ENCODE data around the gene IL22.
A peak's percentile ranks its signal among the peaks of the same experiment; 100 is the strongest.

Gene IL22

GRCh38 chr12:68237078-68237477, 16.3 kb downstream of the IL22 start:
- in situ Hi-C loops (cut with MboI; ENCODE audit: low pct_unique_long_range_greater_than_20kb, low sequenced_read_pairs, unreplicated experiment): loop anchor here (10.0 to 25.0 kb wide), 2 partner anchors 78 to 450 kb away; partner anchors contain the start of gene NUP107
- no peak for DNase-seq (ENCODE audit: low spot score)

GRCh38 chr12:68236421-68237059, 16.9 kb downstream of the IL22 start:
- peak; percentile 27 for DNase-seq (ENCODE audit: low spot score)
- in situ Hi-C loops (cut with MboI; ENCODE audit: low pct_unique_long_range_greater_than_20kb, low sequenced_read_pairs, unreplicated experiment): loop anchor here (10.0 to 25.0 kb wide), 2 partner anchors 78 to 451 kb away; partner anchors contain the start of gene NUP107
- TF ChIP-seq, protein P1, sequence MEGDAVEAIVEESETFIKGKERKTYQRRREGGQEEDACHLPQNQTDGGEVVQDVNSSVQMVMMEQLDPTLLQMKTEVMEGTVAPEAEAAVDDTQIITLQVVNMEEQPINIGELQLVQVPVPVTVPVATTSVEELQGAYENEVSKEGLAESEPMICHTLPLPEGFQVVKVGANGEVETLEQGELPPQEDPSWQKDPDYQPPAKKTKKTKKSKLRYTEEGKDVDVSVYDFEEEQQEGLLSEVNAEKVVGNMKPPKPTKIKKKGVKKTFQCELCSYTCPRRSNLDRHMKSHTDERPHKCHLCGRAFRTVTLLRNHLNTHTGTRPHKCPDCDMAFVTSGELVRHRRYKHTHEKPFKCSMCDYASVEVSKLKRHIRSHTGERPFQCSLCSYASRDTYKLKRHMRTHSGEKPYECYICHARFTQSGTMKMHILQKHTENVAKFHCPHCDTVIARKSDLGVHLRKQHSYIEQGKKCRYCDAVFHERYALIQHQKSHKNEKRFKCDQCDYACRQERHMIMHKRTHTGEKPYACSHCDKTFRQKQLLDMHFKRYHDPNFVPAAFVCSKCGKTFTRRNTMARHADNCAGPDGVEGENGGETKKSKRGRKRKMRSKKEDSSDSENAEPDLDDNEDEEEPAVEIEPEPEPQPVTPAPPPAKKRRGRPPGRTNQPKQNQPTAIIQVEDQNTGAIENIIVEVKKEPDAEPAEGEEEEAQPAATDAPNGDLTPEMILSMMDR (IDR thresholded peaks at IDR 0.05; ENCODE audit: extremely low read depth, insufficient read depth, missing control alignments): no peak

More at GRCh38 chr12:68237078-68237477, 16.3 kb downstream of the IL22 start:
- TF ChIP-seq, protein P1 (IDR thresholded peaks at IDR 0.05; ENCODE audit: extremely low read depth, insufficient read depth, missing control alignments): peak; percentile 15

DNA sequence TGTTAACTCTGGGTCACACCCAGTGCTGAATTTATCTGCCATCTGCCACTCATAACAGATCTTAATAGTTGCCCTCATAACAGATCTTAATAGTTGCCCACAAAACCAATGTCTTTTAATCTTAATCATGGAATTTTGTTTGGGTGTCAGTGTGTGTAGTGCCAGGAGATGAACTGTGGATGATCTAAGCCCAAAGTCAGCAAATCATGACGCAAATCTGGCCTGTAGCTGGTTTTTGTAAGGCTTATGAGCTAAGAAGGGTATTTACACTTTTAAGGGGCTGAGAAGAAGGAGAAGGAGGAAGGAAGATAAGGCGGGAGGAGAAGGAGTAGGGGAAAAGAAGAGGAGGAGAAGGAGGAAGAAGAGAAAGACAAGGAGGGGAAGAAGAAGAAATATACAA, 17.8 kb downstream of the IL22 start:
- TF ChIP-seq, protein P1 (IDR thresholded peaks at IDR 0.05; ENCODE audit: extremely low read depth, insufficient read depth, missing control alignments): no peak
- in situ Hi-C loops (cut with MboI; ENCODE audit: low pct_unique_long_range_greater_than_20kb, low sequenced_read_pairs, unreplicated experiment): loop anchor here (10.0 to 25.0 kb wide), 2 partner anchors 79 to 452 kb away; partner anchors contain the start of gene NUP107
- DNase-seq (ENCODE audit: low spot score): no peak

- in situ Hi-C loops (cut with MboI; ENCODE audit: low pct_unique_long_range_greater_than_20kb, low sequenced_read_pairs, unreplicated experiment): loop anchor here (10.0 to 25.0 kb wide), 2 partner anchors 81 to 453 kb away; partner anchors contain the start of gene NUP107
- DNase-seq (ENCODE audit: low spot score): no peak
- TF ChIP-seq, protein P1 (IDR thresholded peaks at IDR 0.05; ENCODE audit: extremely low read depth, insufficient read depth, missing control alignments): no peak
Measured at GRCh38 chr12:68234140-68234539, 19.3 kb downstream of the IL22 start.

DNA sequence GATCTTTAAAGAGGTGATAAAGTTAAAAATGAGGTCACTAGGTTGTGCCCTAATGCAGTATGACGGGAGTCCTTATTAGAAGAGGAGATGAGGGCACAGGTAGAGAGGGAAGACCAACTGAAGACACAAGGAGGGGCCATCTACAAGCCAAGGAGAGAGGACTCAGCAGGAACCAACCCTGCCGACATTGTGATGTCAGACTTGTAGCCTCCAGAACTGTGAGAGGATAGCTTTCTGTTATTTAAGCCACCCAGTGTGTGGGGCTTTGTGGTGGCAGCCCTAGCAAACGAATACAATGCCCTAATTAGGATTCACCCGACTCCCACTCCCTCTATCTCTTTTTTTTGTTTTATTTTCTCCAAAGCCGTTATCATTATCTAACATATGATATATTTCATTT, 19.9 kb downstream of the IL22 start:
- in situ Hi-C loops (cut with MboI; ENCODE audit: low pct_unique_long_range_greater_than_20kb, low sequenced_read_pairs, unreplicated experiment): loop anchor here (10.0 to 25.0 kb wide), 2 partner anchors 81 to 454 kb away; partner anchors contain the start of gene NUP107

GRCh38 chr12:68231691-68232090, 21.7 kb downstream of the IL22 start:
- TF ChIP-seq, protein P1 (IDR thresholded peaks at IDR 0.05; ENCODE audit: extremely low read depth, insufficient read depth, missing control alignments): no peak
- no peak for DNase-seq (ENCODE audit: low spot score)
- in situ Hi-C loops (cut with MboI; ENCODE audit: low pct_unique_long_range_greater_than_20kb, low sequenced_read_pairs, unreplicated experiment): loop anchor here (10.0 to 25.0 kb wide), 2 partner anchors 83 to 456 kb away; partner anchors contain the start of gene NUP107

More for the DNA sequence above, 19.9 kb downstream of the IL22 start:
- no peak for DNase-seq (ENCODE audit: low spot score)
- TF ChIP-seq, protein P1 (IDR thresholded peaks at IDR 0.05; ENCODE audit: extremely low read depth, insufficient read depth, missing control alignments): no peak
